Measurements from ENCODE around the gene LCP2. TPM values are rescaled to one million over a fixed set of nuclear protein-coding genes. Genes with fewer than 3 reads are reported as not detected.
A peak's percentile ranks its signal among the peaks of the same experiment; 100 is the strongest.

Gene LCP2
- total RNA-seq (48.8 TPM), polyA plus RNA-seq (ENCODE audit: insufficient read depth, low read depth, low replicate concordance) (4.6 TPM)
- long read RNA-seq, donor 1: 0 reads
- long read RNA-seq, donor 2: 0 reads
- long read RNA-seq, donor 3: 0 reads
- long read RNA-seq, donor 4: 0 reads
- long read RNA-seq, donor 5: 0 reads
- long read RNA-seq, donor 6: 0 reads
- long read RNA-seq, donor 7, partial matches to known transcripts: 1 of 1 reads
- long read RNA-seq, donor 7, other reads (novel, unspliced or antisense): 0 of 1 reads
- long read RNA-seq, donor 8: 0 reads
- long read RNA-seq, donor 9: 0 reads
- long read RNA-seq, donor 10: 0 reads

- Histone ChIP-seq H3K4me1 (ENCODE audit: control insufficient read depth in 2 of 3, insufficient read depth in 2 of 3, low read depth in 1 of 3, low read length in 3 of 3) (peaks cover 0 to 4% (median 0%) of the 10 kb centered on the region in 3 donors), H3K27me3 (ENCODE audit: control insufficient read depth, insufficient read depth, low read length) (no peaks in the 10 kb centered on the region), H3K36me3 (ENCODE audit: control insufficient read depth in 2 of 3, insufficient read depth in 3 of 3, low read length in 3 of 3) (no peaks in the 10 kb centered on the region), H3K27ac (ENCODE audit: low read depth in 2 of 2, low read length in 2 of 2) (peak within 1 kb of the TSS; percentile 58 to 62), H3K4me3 (ENCODE audit: low read length in 3 of 3) (peak within 1 kb of the TSS; percentile 21 to 68 (median 66)), H3K9me3 (ENCODE audit: control insufficient read depth in 2 of 3, insufficient read depth in 1 of 3, low read length in 3 of 3) (no peaks in the 10 kb centered on the region), H3K9ac (ENCODE audit: low read length in 3 of 3) (peak within 1 kb of the TSS in 2 of 3 donors; percentile 46 to 50)
- FAIRE-seq (no peak), DNase-seq (no peak)
- no peak for TF ChIP-seq CTCF (IDR thresholded peaks at IDR 0.05; ENCODE audit: borderline replicate concordance, extremely low read depth, insufficient read depth)
- intact Hi-C loops (cut with DNase I): no loop called here
Observed at GRCh38 chr5:170297589-170298462, at the start of gene LCP2. LCP2 (minus strand) TSS chr5:170297777; CDS start chr5:170297611, 166 bp downstream.

GRCh38 chr5:170347022-170347567 lies 49.5 kb upstream of the LCP2 start:
- Histone ChIP-seq H3K27me3 (ENCODE audit: control insufficient read depth, insufficient read depth, low read length) (no peaks in the 10 kb centered on the region), H3K9me3 (ENCODE audit: control insufficient read depth in 2 of 3, insufficient read depth in 1 of 3, low read length in 3 of 3) (no peaks in the 10 kb centered on the region), H3K4me3 (ENCODE audit: low read length in 3 of 3) (no peak overlapping the region), H3K4me1 (ENCODE audit: control insufficient read depth in 2 of 3, insufficient read depth in 2 of 3, low read depth in 1 of 3, low read length in 3 of 3) (no peaks in the 10 kb centered on the region), H3K36me3 (ENCODE audit: control insufficient read depth in 2 of 3, insufficient read depth in 3 of 3, low read length in 3 of 3) (no peaks in the 10 kb centered on the region), H3K27ac (ENCODE audit: low read depth in 2 of 2, low read length in 2 of 2) (no peak overlapping the region), H3K9ac (ENCODE audit: low read length in 3 of 3) (no peak overlapping the region)
- DNase-seq (no peak), FAIRE-seq (no peak)
- no peak for TF ChIP-seq CTCF (IDR thresholded peaks at IDR 0.05; ENCODE audit: borderline replicate concordance, extremely low read depth, insufficient read depth)
- intact Hi-C loops (cut with DNase I): no loop called here

GRCh38 chr5:170345971-170346370 lies 48.4 kb upstream of the LCP2 start:
- H3K4me3 ChIP-seq (ENCODE audit: low read length in 3 of 3): no peak overlapping the region
- no peak for TF ChIP-seq CTCF (IDR thresholded peaks at IDR 0.05; ENCODE audit: borderline replicate concordance, extremely low read depth, insufficient read depth)
- no peak overlapping the region for H3K9ac ChIP-seq (ENCODE audit: low read length in 3 of 3)
- DNase-seq: no peak
- no peak overlapping the region for H3K27ac ChIP-seq (ENCODE audit: low read depth in 2 of 2, low read length in 2 of 2)
- no peaks in the 10 kb centered on the region for H3K4me1 ChIP-seq (ENCODE audit: control insufficient read depth in 2 of 3, insufficient read depth in 2 of 3, low read depth in 1 of 3, low read length in 3 of 3)
- H3K9me3 ChIP-seq (ENCODE audit: control insufficient read depth in 2 of 3, insufficient read depth in 1 of 3, low read length in 3 of 3): no peaks in the 10 kb centered on the region
- intact Hi-C loops (cut with DNase I): no loop called here
- no peaks in the 10 kb centered on the region for H3K27me3 ChIP-seq (ENCODE audit: control insufficient read depth, insufficient read depth, low read length)
- no peaks in the 10 kb centered on the region for H3K36me3 ChIP-seq (ENCODE audit: control insufficient read depth in 2 of 3, insufficient read depth in 3 of 3, low read length in 3 of 3)
- FAIRE-seq: no peak

Measured in kidney (tissue), 22 donors.